OCI-LY1 (cell line): ENCODE measurements around the gene MALT1.

ENCODE experiments used
- H2AFZ ChIP-seq: fragments of 200-600 bp; sonication (generic), shearing (Covaris generic); 2 replicates; pipeline ENCODE4 v1.6.0; 2014; ENCODE audit warnings: antibody characterized with exemption, mild to moderate bottlenecking, low read length
- H3F3A ChIP-seq: fragments of 200-600 bp; sonication (generic), shearing (Covaris generic); 2 replicates; pipeline ENCODE4 v1.6.0; 2014; ENCODE audit warnings: mild to moderate bottlenecking, antibody characterized with exemption, low read length, moderate library complexity; ENCODE audit not compliant: insufficient read depth
- H3K27ac ChIP-seq: fragments of 200-600 bp; sonication (generic); 2 replicates; pipeline ENCODE4 v1.5.1; 2014; ENCODE audit warnings: low read length, mixed run types, mild to moderate bottlenecking, low read depth; ENCODE audit not compliant: poor library complexity, severe bottlenecking
- H3K27me3 ChIP-seq: fragments of 200-600 bp; sonication (generic); 2 replicates; pipeline ENCODE4 v1.6.0; 2014; ENCODE audit warnings: antibody characterized with exemption, mild to moderate bottlenecking, low read length, moderate library complexity; ENCODE audit not compliant: insufficient read depth
- H3K36me3 ChIP-seq: fragments of 200-600 bp; sonication (generic); 2 replicates; pipeline ENCODE4 v1.6.1; 2014; ENCODE audit warnings: mild to moderate bottlenecking, antibody characterized with exemption, low read length, moderate library complexity, mixed read lengths; ENCODE audit not compliant: insufficient read depth
- H3K4me1 ChIP-seq: fragments of 200-600 bp; sonication (generic); 2 replicates; pipeline ENCODE4 v1.5.1; 2014; ENCODE audit warnings: mild to moderate bottlenecking, low read length, moderate library complexity; ENCODE audit not compliant: insufficient read depth, severe bottlenecking
- H3K4me2 ChIP-seq: fragments of 200-600 bp; sonication (generic), shearing (Covaris generic); 2 replicates; pipeline ENCODE4 v1.6.1; 2014; ENCODE audit warnings: low read length
- H3K4me3 ChIP-seq: fragments of 200-600 bp; sonication (generic); 2 replicates; pipeline ENCODE4 v1.5.1; 2014; ENCODE audit warnings: low read length, low read depth, mild to moderate bottlenecking, mixed read lengths; ENCODE audit not compliant: poor library complexity, severe bottlenecking
- H3K79me2 ChIP-seq: fragments of 200-600 bp; shearing (Covaris generic); 2 replicates; pipeline ENCODE4 v1.6.1; 2016; ENCODE audit warnings: mixed run types, low read length, mixed read lengths; ENCODE audit not compliant: insufficient read depth
- H3K9ac ChIP-seq: fragments of 200-600 bp; sonication (generic), shearing (Covaris generic); 2 replicates; pipeline ENCODE4 v1.6.1; 2014; ENCODE audit warnings: mild to moderate bottlenecking, low read length, mixed read lengths
- H3K9me2 ChIP-seq: fragments of 200-600 bp; sonication (generic), shearing (Covaris generic); 2 replicates; pipeline ENCODE4 v1.6.1; 2014; ENCODE audit warnings: low read depth, mild to moderate bottlenecking, low read length, mixed read lengths
- H3K9me3 ChIP-seq: fragments of 200-600 bp; shearing (Covaris generic); 2 replicates; pipeline ENCODE4 v1.6.1; 2014; ENCODE audit warnings: low read length, mixed read lengths
- H4K20me1 ChIP-seq: fragments of 200-600 bp; sonication (generic), shearing (Covaris generic); 2 replicates; pipeline ENCODE4 v1.6.0; 2016; ENCODE audit warnings: mild to moderate bottlenecking, low read length; ENCODE audit not compliant: insufficient read depth
- EZH2 ChIP-seq: fragments of 200-600 bp; sonication (generic), shearing (Covaris generic); IDR thresholded peaks from 2 replicates; pipeline ENCODE4 v1.8.0; 2017; ENCODE audit warnings: borderline replicate concordance, mixed run types, mild to moderate bottlenecking, antibody characterized with exemption, low read length, moderate library complexity, mixed read lengths
- TF ChIP-seq, protein P1 (sequence below): fragments of 200-600 bp; sonication (generic), shearing (Covaris generic); IDR thresholded peaks from 2 replicates; pipeline ENCODE4 v1.5.1; 2017; ENCODE audit warnings: mild to moderate bottlenecking, antibody characterized with exemption, low read length, moderate library complexity, mixed read lengths

MALT1 gene

DNA sequence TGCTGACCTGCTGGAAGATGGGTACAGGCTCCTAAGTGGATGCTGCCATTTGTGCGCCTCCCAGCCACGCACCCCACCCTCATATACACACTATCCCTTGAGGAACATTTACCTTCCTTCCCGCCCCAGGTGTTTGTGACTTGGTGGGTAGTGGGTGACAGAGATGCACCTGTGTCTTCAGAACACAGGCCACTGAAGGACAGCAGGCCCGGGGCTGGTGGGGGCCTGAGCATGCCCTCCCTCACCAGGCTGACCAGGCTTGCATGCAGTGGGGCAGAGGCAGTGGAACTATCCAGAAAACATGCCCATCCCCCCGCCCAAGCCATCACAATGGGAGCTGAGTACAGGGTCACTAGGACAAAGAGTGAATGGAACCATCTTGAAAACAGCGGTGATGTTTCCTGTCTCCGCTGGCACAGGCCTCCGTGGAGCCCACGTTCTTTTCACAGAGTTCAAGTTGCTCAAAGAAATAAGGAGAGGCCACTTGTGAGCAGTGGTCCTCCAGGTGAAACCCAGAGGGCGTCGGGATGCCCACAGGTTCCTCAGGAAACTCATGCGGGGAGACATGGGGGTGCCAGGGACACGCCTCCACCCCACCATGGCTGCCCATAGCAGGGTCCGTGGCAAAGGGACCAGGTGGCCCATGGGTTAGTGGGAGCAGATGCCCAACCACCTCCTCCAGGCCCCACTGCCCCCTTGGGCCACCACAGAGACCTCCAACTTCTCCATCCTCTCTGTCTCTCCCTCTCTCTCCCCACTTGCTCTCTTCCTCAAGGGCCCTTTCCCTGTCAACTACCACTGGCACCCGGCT is 90.9 kb downstream of the MALT1 start:
- Histone ChIP-seq H3F3A (no peaks in the 10 kb centered on the region), H3K27me3 (no peaks in the 10 kb centered on the region; the same call in none of the 2 replicates), H3K4me2 (no peak overlapping the region), H3K9ac (no peak overlapping the region), H3K36me3 (no peaks in the 10 kb centered on the region), H3K79me2 (no peaks in the 10 kb centered on the region), H2AFZ (no peak overlapping the region), H3K4me1 (no peaks in the 10 kb centered on the region), H4K20me1 (no peaks in the 10 kb centered on the region), H3K4me3 (no peak overlapping the region), H3K27ac (no peak overlapping the region), H3K9me3 (no peaks in the 10 kb centered on the region), H3K9me2 (no peaks in the 10 kb centered on the region)
- TF ChIP-seq EZH2 = no peak
- TF ChIP-seq, protein P1, sequence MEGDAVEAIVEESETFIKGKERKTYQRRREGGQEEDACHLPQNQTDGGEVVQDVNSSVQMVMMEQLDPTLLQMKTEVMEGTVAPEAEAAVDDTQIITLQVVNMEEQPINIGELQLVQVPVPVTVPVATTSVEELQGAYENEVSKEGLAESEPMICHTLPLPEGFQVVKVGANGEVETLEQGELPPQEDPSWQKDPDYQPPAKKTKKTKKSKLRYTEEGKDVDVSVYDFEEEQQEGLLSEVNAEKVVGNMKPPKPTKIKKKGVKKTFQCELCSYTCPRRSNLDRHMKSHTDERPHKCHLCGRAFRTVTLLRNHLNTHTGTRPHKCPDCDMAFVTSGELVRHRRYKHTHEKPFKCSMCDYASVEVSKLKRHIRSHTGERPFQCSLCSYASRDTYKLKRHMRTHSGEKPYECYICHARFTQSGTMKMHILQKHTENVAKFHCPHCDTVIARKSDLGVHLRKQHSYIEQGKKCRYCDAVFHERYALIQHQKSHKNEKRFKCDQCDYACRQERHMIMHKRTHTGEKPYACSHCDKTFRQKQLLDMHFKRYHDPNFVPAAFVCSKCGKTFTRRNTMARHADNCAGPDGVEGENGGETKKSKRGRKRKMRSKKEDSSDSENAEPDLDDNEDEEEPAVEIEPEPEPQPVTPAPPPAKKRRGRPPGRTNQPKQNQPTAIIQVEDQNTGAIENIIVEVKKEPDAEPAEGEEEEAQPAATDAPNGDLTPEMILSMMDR = no peak

DNA sequence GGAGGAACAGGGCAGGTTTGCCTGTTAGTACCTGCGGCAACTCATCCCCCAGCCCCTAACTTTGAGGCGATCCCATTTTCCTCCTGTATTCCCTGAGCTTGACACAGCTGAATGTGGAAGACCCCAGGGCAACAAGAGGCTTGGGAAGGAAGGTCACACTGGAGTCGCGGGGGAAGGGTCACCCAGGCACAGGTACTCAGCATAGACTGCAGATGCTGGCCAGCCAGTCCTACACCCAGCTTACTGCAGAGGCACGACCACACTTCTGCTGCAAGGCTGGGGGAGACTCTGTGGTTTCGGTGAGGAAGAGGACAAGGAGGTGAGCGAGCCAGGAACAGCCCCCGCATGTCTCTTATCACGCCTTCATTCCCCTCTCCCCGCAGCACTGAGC is 91.5 kb downstream of the MALT1 start:
- TF ChIP-seq, protein P1 = no peak
- TF ChIP-seq EZH2 = no peak
- Histone ChIP-seq H3F3A (no peaks in the 10 kb centered on the region), H3K9me3 (no peaks in the 10 kb centered on the region), H2AFZ (no peak overlapping the region), H3K27ac (no peak overlapping the region), H3K79me2 (no peaks in the 10 kb centered on the region), H3K9ac (no peak overlapping the region), H3K4me2 (no peak overlapping the region), H3K27me3 (no peaks in the 10 kb centered on the region; the same call in none of the 2 replicates), H3K4me3 (no peak overlapping the region), H3K36me3 (no peaks in the 10 kb centered on the region), H4K20me1 (no peaks in the 10 kb centered on the region), H3K9me2 (no peaks in the 10 kb centered on the region), H3K4me1 (no peaks in the 10 kb centered on the region)

DNA sequence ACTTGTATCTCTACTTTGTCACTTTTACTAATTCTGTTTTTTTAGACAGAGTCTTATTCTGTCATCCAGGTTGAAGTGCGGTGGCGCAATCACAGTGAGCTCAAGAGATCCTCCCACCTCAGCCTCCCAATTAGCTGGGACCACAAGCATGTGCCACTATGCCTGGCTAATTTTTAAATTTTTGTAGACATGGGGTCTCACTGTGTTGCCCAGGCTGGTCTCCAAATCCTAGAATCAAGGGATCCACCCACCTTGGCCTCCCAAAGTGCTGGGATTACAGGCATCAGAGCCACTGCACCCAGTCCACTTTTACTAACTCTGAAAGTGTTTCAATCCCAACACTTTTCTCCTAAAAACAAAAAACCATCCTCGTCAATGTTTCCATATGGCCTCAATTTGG is 94.9 kb downstream of the MALT1 start:
- Histone ChIP-seq H3K4me1 (peaks cover 9% of the 10 kb centered on the region), H3K9me2 (no peaks in the 10 kb centered on the region), H3K9me3 (no peaks in the 10 kb centered on the region), H3K27me3 (no peaks in the 10 kb centered on the region; the same call in 1 of the 2 replicates), H4K20me1 (no peaks in the 10 kb centered on the region), H3K27ac (no peak overlapping the region), H2AFZ (no peak overlapping the region), H3K4me3 (no peak overlapping the region), H3K9ac (no peak overlapping the region), H3K4me2 (no peak overlapping the region), H3K36me3 (no peaks in the 10 kb centered on the region), H3F3A (no peaks in the 10 kb centered on the region), H3K79me2 (no peaks in the 10 kb centered on the region)
- TF ChIP-seq, protein P1 = no peak
- no peak for TF ChIP-seq EZH2
